ENCODE results near the gene PSMD11. TPM values are rescaled to one million over a fixed set of nuclear protein-coding genes. Genes with fewer than 3 reads are reported as not detected.

The PSMD11 gene
- polyA plus RNA-seq, 2 of the 4 experiments (the other 2 are of a cell fraction): 195 to 228 TPM

DNA sequence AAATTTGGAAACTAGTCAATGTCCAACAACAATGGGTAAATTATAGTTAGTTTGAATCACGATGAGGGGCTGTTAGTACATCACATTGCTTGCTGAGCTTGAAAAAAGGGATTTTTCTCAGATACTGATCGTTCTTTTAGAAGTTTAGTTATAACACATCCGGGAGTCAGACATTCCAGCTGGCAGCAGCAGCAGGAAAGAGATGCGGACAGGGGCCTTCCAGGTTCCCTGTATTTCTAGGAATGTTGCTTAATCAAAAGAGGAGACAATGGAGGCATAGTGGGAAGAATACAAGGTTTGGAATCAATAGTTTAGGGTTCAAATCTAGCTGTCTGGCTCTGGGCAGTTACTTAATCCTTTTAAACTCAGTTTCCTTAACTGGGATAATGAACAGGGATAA lies 70.3 kb downstream of the PSMD11 start (continued):
- TF ChIP-seq, protein P1, sequence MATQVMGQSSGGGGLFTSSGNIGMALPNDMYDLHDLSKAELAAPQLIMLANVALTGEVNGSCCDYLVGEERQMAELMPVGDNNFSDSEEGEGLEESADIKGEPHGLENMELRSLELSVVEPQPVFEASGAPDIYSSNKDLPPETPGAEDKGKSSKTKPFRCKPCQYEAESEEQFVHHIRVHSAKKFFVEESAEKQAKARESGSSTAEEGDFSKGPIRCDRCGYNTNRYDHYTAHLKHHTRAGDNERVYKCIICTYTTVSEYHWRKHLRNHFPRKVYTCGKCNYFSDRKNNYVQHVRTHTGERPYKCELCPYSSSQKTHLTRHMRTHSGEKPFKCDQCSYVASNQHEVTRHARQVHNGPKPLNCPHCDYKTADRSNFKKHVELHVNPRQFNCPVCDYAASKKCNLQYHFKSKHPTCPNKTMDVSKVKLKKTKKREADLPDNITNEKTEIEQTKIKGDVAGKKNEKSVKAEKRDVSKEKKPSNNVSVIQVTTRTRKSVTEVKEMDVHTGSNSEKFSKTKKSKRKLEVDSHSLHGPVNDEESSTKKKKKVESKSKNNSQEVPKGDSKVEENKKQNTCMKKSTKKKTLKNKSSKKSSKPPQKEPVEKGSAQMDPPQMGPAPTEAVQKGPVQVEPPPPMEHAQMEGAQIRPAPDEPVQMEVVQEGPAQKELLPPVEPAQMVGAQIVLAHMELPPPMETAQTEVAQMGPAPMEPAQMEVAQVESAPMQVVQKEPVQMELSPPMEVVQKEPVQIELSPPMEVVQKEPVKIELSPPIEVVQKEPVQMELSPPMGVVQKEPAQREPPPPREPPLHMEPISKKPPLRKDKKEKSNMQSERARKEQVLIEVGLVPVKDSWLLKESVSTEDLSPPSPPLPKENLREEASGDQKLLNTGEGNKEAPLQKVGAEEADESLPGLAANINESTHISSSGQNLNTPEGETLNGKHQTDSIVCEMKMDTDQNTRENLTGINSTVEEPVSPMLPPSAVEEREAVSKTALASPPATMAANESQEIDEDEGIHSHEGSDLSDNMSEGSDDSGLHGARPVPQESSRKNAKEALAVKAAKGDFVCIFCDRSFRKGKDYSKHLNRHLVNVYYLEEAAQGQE (IDR thresholded peaks at IDR 0.05): no peak
- no peak for TF ChIP-seq CBX2 (IDR thresholded peaks at IDR 0.05; ENCODE audit: borderline replicate concordance, low read depth)
- no peak for TF ChIP-seq MYC (IDR thresholded peaks at IDR 0.05; ENCODE audit: borderline replicate concordance, low read length)

DNA sequence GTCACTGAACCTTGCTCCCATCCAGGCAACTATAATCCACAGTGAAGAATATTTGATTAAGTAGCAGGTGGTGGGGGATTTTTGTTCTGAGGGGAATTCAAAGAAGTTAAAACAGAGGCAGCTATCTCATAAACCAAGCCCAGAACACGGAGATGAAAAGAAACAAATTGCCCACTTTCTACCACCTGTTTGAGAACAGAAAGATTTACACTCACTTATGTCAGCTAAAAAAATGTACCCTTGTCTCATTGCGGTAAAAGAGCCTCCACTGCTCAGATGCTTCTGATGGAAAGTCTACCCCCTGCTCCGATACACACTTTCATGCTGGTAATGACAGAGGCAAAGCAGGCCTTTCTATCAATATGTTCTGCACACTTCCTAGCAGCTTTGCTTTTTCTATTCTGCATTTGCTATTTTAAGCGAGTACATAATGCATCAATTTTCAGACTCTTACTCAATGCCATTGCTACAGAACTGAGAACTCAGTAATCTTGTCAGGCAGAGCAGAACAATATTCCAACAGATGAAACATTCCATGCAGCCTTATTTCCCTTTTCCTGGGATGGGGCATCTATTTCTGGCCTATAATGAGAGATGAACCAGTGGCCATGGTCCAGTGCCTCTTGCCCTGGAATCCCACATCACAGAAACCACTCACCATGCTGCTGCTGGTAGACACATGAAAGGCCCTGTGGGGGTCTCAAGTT lies 71.5 kb downstream of the PSMD11 start:
- Histone ChIP-seq H3K27ac (no peak overlapping the region), H3K4me3 (no peak overlapping the region), H3K9me3 (no peaks in the 10 kb centered on the region), H3K4me1 (no peaks in the 10 kb centered on the region), H3K4me2 (no peak overlapping the region)
- DNase-seq (ENCODE audit: low read depth in 1 of 2, low spot score in 1 of 2) (no peak), FAIRE-seq (no peak), ATAC-seq (no peak)
- ChIA-PET CTCF (interaction anchor here (1.1 to 1.5 kb wide), 2 partner anchors 10 to 54 kb away, joined by 3 to 4 read pairs; no protein-coding TSS in a partner anchor), POLR2A (no interaction called here)
- WGBS (ENCODE audit: missing lambda C conversion rate): 77% methylated on average over 4 of the region's 4 CpGs
- no peak for TF ChIP-seq HDAC2 (IDR thresholded peaks at IDR 0.05)
- no peak for TF ChIP-seq BHLHE40 (IDR thresholded peaks at IDR 0.05; ENCODE audit: low read depth, low read length)
- no peak for TF ChIP-seq SMC3 (IDR thresholded peaks at IDR 0.05)
- TF ChIP-seq HOXA7 (CRISPR knock-in tag; IDR thresholded peaks at IDR 0.05): no peak
- no peak for TF ChIP-seq CHD4 (IDR thresholded peaks at IDR 0.05; ENCODE audit: borderline replicate concordance)

DNA sequence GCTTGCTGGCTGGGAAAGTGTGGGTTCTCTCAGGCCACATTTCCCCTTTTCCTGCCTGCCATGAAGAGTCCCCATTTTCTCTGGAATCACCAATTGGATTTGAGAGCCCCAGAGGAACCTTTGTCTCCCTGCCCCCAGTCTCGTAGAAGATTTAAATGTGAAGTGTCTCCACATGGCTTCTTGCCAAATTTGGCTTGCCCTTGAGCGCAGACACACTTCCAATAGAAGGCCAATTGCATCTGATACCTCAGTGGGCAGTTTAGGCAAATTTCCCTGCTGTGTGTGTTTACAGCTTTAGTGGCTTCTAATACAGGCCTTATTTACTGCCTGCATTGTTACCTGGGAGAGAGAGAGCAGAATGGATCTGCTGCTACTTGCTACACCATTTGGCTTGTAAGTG lies 72.1 kb downstream of the PSMD11 start:
- FAIRE-seq: no peak
- Histone ChIP-seq H3K27ac (no peak overlapping the region), H3K4me1 (no peaks in the 10 kb centered on the region), H3K4me2 (no peak overlapping the region), H3K9me3 (no peaks in the 10 kb centered on the region), H3K4me3 (no peak overlapping the region)
- POLR2A ChIA-PET: no interaction called here
- ATAC-seq: no peak
- TF ChIP-seq POLR2A (IDR thresholded peaks at IDR 0.05; ENCODE audit: low read length) (no peak), JUNB (IDR thresholded peaks at IDR 0.05) (no peak), MAZ (IDR thresholded peaks at IDR 0.05; ENCODE audit: borderline replicate concordance, low read depth, low read length) (no peak)
- no peak for DNase-seq (ENCODE audit: low read depth in 1 of 2, low spot score in 1 of 2)
- CTCF ChIA-PET: interaction anchor here (1.5 kb wide), 2 partner anchors 9 to 54 kb away, joined by 4 read pairs; no protein-coding TSS in a partner anchor
- WGBS (ENCODE audit: missing lambda C conversion rate): 38% methylated on average over 2 of the region's 2 CpGs

GRCh38 chr17:32516940-32517701 lies 72.8 kb downstream of the PSMD11 start:
- H3K4me1 ChIP-seq: no peaks in the 10 kb centered on the region
- no peaks in the 10 kb centered on the region for H3K9me3 ChIP-seq
- DNase-seq (ENCODE audit: low read depth in 1 of 2, low spot score in 1 of 2) (no peak), ATAC-seq (no peak), FAIRE-seq (no peak)
- no peak overlapping the region for H3K4me3 ChIP-seq
- no peak overlapping the region for H3K27ac ChIP-seq
- ChIA-PET CTCF (interaction anchor here (0.5 to 1.5 kb wide), 3 partner anchors 9 to 170 kb away, joined by 4 read pairs; no protein-coding TSS in a partner anchor), POLR2A (no interaction called here)
- no peak overlapping the region for H3K4me2 ChIP-seq
- 66% methylated on average over 12 of the region's 12 CpGs for WGBS (ENCODE audit: missing lambda C conversion rate)
- TF ChIP-seq GATA3 (IDR thresholded peaks at IDR 0.05; ENCODE audit: borderline replicate concordance) (no peak), MAFK (IDR thresholded peaks at IDR 0.05; ENCODE audit: partially characterized antibody) (no peak), FOXS1 (CRISPR knock-in tag; IDR thresholded peaks at IDR 0.05) (no peak), KDM5A (IDR thresholded peaks at IDR 0.05) (no peak), NFE2L2 (conservative IDR thresholded peaks at IDR 0.05; ENCODE audit: low read length) (no peak), EHMT2 (IDR thresholded peaks at IDR 0.05; ENCODE audit: low read depth) (no peak), HOXB13 (CRISPR knock-in tag; IDR thresholded peaks at IDR 0.05; ENCODE audit: low read depth) (no peak), CEBPB (IDR thresholded peaks at IDR 0.05) (no peak), JUNB (IDR thresholded peaks at IDR 0.05) (no peak), HOXB5 (CRISPR knock-in tag; IDR thresholded peaks at IDR 0.05) (no peak), CHD2 (IDR thresholded peaks at IDR 0.05; ENCODE audit: low read length, partially characterized antibody) (no peak)
- TF ChIP-seq, protein P2, sequence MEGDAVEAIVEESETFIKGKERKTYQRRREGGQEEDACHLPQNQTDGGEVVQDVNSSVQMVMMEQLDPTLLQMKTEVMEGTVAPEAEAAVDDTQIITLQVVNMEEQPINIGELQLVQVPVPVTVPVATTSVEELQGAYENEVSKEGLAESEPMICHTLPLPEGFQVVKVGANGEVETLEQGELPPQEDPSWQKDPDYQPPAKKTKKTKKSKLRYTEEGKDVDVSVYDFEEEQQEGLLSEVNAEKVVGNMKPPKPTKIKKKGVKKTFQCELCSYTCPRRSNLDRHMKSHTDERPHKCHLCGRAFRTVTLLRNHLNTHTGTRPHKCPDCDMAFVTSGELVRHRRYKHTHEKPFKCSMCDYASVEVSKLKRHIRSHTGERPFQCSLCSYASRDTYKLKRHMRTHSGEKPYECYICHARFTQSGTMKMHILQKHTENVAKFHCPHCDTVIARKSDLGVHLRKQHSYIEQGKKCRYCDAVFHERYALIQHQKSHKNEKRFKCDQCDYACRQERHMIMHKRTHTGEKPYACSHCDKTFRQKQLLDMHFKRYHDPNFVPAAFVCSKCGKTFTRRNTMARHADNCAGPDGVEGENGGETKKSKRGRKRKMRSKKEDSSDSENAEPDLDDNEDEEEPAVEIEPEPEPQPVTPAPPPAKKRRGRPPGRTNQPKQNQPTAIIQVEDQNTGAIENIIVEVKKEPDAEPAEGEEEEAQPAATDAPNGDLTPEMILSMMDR (IDR thresholded peaks at IDR 0.05): no peak
- TF ChIP-seq, protein P3, sequence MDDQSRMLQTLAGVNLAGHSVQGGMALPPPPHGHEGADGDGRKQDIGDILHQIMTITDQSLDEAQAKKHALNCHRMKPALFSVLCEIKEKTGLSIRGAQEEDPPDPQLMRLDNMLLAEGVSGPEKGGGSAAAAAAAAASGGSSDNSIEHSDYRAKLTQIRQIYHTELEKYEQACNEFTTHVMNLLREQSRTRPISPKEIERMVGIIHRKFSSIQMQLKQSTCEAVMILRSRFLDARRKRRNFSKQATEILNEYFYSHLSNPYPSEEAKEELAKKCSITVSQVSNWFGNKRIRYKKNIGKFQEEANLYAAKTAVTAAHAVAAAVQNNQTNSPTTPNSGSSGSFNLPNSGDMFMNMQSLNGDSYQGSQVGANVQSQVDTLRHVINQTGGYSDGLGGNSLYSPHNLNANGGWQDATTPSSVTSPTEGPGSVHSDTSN (IDR thresholded peaks at IDR 0.05): no peak
- TF ChIP-seq, protein P4, sequence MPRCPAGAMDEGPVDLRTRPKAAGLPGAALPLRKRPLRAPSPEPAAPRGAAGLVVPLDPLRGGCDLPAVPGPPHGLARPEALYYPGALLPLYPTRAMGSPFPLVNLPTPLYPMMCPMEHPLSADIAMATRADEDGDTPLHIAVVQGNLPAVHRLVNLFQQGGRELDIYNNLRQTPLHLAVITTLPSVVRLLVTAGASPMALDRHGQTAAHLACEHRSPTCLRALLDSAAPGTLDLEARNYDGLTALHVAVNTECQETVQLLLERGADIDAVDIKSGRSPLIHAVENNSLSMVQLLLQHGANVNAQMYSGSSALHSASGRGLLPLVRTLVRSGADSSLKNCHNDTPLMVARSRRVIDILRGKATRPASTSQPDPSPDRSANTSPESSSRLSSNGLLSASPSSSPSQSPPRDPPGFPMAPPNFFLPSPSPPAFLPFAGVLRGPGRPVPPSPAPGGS (IDR thresholded peaks at IDR 0.05): no peak

Data from A549 (cell line).